GM23248 (cell line): ENCODE results near the gene RNF214. TPM values are rescaled to one million over a fixed set of nuclear protein-coding genes. Genes with fewer than 3 reads are reported as not detected.

Experiments
- DNase-seq: peaks from one replicate; pipeline ENCODE4 v3.0.0-alpha.2; 2015
- H2AFZ ChIP-seq: fragments of 200-600 bp; sonication (generic); 2 replicates; pipeline ENCODE4 v1.6.1; 2016; ENCODE audit warnings: antibody characterized with exemption
- H3F3A ChIP-seq: fragments of 200-600 bp; sonication (generic); 2 replicates; pipeline ENCODE4 v1.6.1; 2016; ENCODE audit warnings: mild to moderate bottlenecking, antibody characterized with exemption, mixed run types; ENCODE audit not compliant: insufficient read depth
- H3K27ac ChIP-seq: fragments of 200-600 bp; sonication (generic); 2 replicates; pipeline ENCODE4 v1.5.1; 2016; ENCODE audit warnings: mild to moderate bottlenecking
- H3K27me3 ChIP-seq: fragments of 200-600 bp; sonication (generic); replicated peaks from 2 replicates; pipeline ENCODE4 v1.6.1; 2016; ENCODE audit warnings: mild to moderate bottlenecking; ENCODE audit not compliant: insufficient read depth
- H3K36me3 ChIP-seq: fragments of 200-600 bp; sonication (generic); 2 replicates; pipeline ENCODE4 v1.6.1; 2016; ENCODE audit warnings: low read depth, mild to moderate bottlenecking
- H3K4me1 ChIP-seq: fragments of 200-600 bp; sonication (generic); 2 replicates; pipeline ENCODE4 v1.6.1; 2016; ENCODE audit warnings: mild to moderate bottlenecking; ENCODE audit not compliant: insufficient read depth
- H3K4me2 ChIP-seq: fragments of 200-600 bp; sonication (generic); one replicate; pipeline ENCODE4 v1.6.1; 2016; ENCODE audit warnings: mild to moderate bottlenecking; ENCODE audit not compliant: unreplicated experiment
- H3K4me3 ChIP-seq: fragments of 200-600 bp; sonication (generic); 2 replicates; pipeline ENCODE4 v1.5.1; 2016; ENCODE audit warnings: mild to moderate bottlenecking
- H3K79me2 ChIP-seq: fragments of 200-600 bp; sonication (generic); 2 replicates; pipeline ENCODE4 v1.6.1; 2016; ENCODE audit warnings: mild to moderate bottlenecking; ENCODE audit not compliant: insufficient read depth
- H3K9ac ChIP-seq: fragments of 200-600 bp; sonication (generic); 2 replicates; pipeline ENCODE4 v1.6.1; 2016; ENCODE audit warnings: mild to moderate bottlenecking
- H3K9me2 ChIP-seq: fragments of 200-600 bp; sonication (generic); 2 replicates; pipeline ENCODE4 v1.6.1; 2016; ENCODE audit warnings: mixed run types, mild to moderate bottlenecking, moderate library complexity; ENCODE audit not compliant: insufficient read depth
- H3K9me3 ChIP-seq: fragments of 200-600 bp; sonication (generic); one replicate; pipeline ENCODE4 v1.6.1; 2017; ENCODE audit warnings: low read depth
- H4K20me1 ChIP-seq: fragments of 200-600 bp; sonication (generic); 2 replicates; pipeline ENCODE4 v1.6.0; 2016; ENCODE audit not compliant: insufficient read depth
- EZH2 ChIP-seq: fragments of 200-600 bp; sonication (generic); IDR thresholded peaks from 2 replicates; pipeline ENCODE4 v1.6.1; 2018; ENCODE audit warnings: antibody characterized with exemption, mild to moderate bottlenecking; ENCODE audit not compliant: insufficient read depth, poor library complexity, severe bottlenecking
- EZH2phosphoT487 ChIP-seq: fragments of 200-600 bp; sonication (generic); IDR thresholded peaks from 2 replicates; pipeline ENCODE4 v1.6.1; 2018; ENCODE audit warnings: antibody characterized with exemption, moderate library complexity, mild to moderate bottlenecking, low read depth; ENCODE audit not compliant: insufficient read depth
- WGBS, 2 experiments: methylation state at CpG; one replicate each; pipeline ENCODE4 v1.1.6; 2015 to 2017; ENCODE audit warnings: low lambda C conversion rate in 2 of 2, low coverage in 1 of 2; ENCODE audit errors: missing lambda C conversion rate in 2 of 2; 5-methylcytosine and 5-hydroxymethylcytosine counted together
- in situ Hi-C: fragments of 300-500 bp; cut with MboI; formaldehyde crosslinking; loops from 2 replicates; pipeline ENCODE4 v1.15.0; 2020
- polyA plus RNA-seq: library from polyadenylated mRNA; unstranded; fragments of >200 nt; fragmentation: Nextera tagmentation; extraction: Ambion mirVana; gene quantifications from 2 replicates; pipeline ENCODE4 v1.2.1, GENCODE V29; 2016
- total RNA-seq: library from RNA; depleted of rRNA; stranded (reverse); fragments of >200 nt; shearing (Covaris generic); gene quantifications from 2 replicates; pipeline ENCODE4 v1.2.3, GENCODE V29; 2014

RNF214 gene
- total and polyA plus RNA-seq, 2 experiments from 2014 or later: 5.8 to 11.3 TPM

DNA sequence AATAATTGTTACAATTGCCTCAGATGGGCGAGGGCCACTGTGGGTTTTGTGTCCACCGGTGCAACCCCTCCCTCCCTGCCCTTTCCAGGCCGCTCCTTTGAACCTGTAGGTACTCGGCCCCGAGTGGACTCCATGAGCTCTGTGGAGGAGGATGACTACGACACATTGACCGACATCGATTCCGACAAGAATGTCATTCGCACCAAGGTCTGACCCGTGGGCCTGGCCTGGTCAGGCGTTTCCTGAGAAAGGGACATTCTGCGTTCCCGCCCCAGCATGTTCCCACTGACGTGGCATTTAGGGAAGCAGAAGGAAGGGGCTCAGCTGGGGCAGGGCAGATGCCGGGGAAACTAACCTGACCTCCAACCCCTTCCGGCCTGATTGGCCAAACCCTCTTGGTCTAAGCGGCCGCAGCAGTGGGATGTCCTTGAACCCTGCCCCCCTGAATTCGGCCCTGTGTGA, 43.8 kb upstream of the RNF214 start:
- no peaks in the 10 kb centered on the region; the same call in 1 of the 2 replicates for H3K36me3 ChIP-seq

DNA sequence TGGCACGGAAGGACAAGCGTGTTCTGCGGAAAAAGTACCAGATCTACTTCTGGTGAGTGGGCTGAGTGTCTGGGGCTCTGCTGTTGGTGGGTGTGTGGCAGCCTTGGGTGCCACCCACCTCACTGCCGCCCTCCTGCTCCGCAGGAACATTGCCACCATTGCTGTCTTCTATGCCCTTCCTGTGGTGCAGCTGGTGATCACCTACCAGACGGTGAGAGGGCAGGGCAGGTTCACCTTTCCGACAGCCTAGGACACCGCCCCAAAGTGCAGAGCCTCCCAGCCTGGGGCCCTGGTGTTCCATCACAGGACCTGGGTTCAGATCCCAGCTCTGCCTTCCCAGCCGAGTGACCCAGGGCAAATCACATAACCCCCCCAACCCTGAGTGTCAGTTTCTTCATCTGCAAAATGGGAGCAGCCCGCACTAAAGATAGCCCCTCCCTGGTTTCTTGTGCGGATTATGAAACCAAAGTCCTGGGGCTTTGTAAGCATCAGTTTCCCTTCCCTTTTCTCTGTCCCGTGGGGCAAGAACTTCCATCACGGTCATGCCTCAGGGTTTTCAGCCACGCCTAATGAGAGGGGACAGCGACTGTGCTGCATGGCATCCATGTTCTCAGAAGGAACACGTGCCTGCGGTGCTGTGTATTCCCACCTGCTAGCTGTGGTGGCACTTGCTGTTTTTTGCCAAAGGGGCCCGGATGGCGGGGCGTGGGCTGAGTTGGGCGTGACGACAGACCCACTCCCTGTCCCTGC, 43.1 kb upstream of the RNF214 start:
- H3K27me3 ChIP-seq: no peaks in the 10 kb centered on the region
- H3K27ac ChIP-seq: no peak overlapping the region
- H3K9ac ChIP-seq: no peak overlapping the region
- no peak overlapping the region for H3K4me2 ChIP-seq
- H3K79me2 ChIP-seq: no peaks in the 10 kb centered on the region
- no peaks in the 10 kb centered on the region; the same call in 1 of the 2 replicates for H3K36me3 ChIP-seq
- in situ Hi-C loops: no loop called here
- 94% methylated on average over 22 of the region's 22 CpGs for WGBS, 2 experiments
- no peak for TF ChIP-seq EZH2phosphoT487
- no peak for TF ChIP-seq EZH2
- H3K4me1 ChIP-seq: no peaks in the 10 kb centered on the region
- no peak overlapping the region for H3K4me3 ChIP-seq
- no peaks in the 10 kb centered on the region for H3K9me3 ChIP-seq
- DNase-seq: no peak
- no peaks in the 10 kb centered on the region for H3F3A ChIP-seq
- H4K20me1 ChIP-seq: no peaks in the 10 kb centered on the region
- no peak overlapping the region for H2AFZ ChIP-seq
- H3K9me2 ChIP-seq: no peaks in the 10 kb centered on the region

More for the DNA sequence above, 43.8 kb upstream of the RNF214 start:
- no peaks in the 10 kb centered on the region for H3K9me3 ChIP-seq
- H3K4me2 ChIP-seq: no peak overlapping the region
- no peaks in the 10 kb centered on the region for H3K27me3 ChIP-seq
- DNase-seq: no peak
- 87% methylated on average over 20 of the region's 20 CpGs for WGBS, 2 experiments
- H3K9ac ChIP-seq: no peak overlapping the region
- H3K27ac ChIP-seq: no peak overlapping the region
- no peak overlapping the region for H3K4me3 ChIP-seq
- no peak overlapping the region for H2AFZ ChIP-seq
- no peaks in the 10 kb centered on the region for H3K4me1 ChIP-seq
- H3F3A ChIP-seq: no peaks in the 10 kb centered on the region
- H3K9me2 ChIP-seq: no peaks in the 10 kb centered on the region
- no peaks in the 10 kb centered on the region for H3K79me2 ChIP-seq
- TF ChIP-seq EZH2phosphoT487: no peak
- no peak for TF ChIP-seq EZH2
- in situ Hi-C loops: no loop called here
- H4K20me1 ChIP-seq: no peaks in the 10 kb centered on the region

DNA sequence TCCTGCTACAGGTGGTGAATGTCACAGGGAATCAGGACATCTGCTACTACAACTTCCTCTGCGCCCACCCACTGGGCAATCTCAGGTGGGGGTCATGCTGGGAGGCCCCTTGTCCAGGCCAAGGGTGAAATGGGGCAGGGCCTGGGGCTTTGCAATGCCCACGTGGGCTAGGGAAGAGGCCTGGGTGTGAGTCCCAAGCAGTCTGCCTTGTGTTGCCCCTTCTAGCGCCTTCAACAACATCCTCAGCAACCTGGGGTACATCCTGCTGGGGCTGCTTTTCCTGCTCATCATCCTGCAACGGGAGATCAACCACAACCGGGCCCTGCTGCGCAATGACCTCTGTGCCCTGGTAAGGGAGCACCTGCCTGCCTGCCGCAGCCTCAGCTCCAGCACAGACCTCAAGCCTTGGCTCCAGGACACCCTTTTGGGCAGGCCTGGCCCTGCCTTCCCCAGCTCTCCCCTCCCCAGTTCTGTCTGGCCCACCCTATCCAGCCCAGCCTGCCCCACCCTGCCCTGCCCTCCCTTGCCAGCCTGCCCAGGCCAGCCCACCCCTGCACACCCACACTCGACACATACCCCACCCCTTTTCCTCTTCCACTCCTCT, 42.4 kb upstream of the RNF214 start:
- no peak overlapping the region for H3K27ac ChIP-seq
- TF ChIP-seq EZH2phosphoT487 (no peak), EZH2 (no peak)
- H3K27me3 ChIP-seq: no peaks in the 10 kb centered on the region
- no peak overlapping the region for H3K9ac ChIP-seq
- no peaks in the 10 kb centered on the region for H3K4me1 ChIP-seq
- no peaks in the 10 kb centered on the region for H3F3A ChIP-seq
- H3K4me2 ChIP-seq: no peak overlapping the region
- 81 to 84% methylated on average over 7 to 8 of the region's 8 CpGs for WGBS, 2 experiments
- no peaks in the 10 kb centered on the region for H3K79me2 ChIP-seq
- DNase-seq: no peak
- no peaks in the 10 kb centered on the region for H3K9me3 ChIP-seq
- in situ Hi-C loops: no loop called here
- no peaks in the 10 kb centered on the region for H3K9me2 ChIP-seq
- H4K20me1 ChIP-seq: no peaks in the 10 kb centered on the region
- no peak overlapping the region for H2AFZ ChIP-seq
- H3K36me3 ChIP-seq: no peaks in the 10 kb centered on the region; the same call in 1 of the 2 replicates
- no peak overlapping the region for H3K4me3 ChIP-seq

DNA sequence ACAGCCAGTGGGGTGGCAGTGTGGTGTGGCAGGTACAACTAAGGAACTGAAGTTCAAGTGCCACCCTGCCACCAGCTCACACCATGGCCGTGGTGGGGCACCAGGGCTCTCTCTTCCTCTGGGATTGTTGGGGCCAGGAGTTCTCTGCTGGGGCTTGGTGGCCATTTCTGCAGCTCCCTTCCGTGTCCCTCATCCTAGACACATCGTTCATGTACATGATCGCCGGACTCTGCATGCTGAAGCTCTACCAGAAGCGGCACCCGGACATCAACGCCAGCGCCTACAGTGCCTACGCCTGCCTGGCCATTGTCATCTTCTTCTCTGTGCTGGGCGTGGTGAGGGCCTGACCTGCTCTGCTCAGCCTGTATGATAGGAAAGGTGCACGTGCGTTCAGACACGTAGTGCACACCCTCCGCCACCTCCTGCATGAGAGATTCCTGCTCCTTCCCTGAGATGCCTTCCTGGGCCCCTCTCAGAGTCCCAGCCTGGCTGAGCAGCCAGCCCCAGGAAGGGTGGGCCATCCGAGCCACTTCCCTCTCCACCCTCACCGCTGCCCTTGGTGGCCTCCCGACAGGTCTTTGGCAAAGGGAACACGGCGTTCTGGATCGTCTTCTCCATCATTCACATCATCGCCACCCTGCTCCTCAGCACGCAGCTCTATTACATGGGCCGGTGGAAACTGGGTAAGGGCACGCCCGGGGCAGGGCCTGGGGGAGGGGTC, 40.6 kb upstream of the RNF214 start:
- H3K9me2 ChIP-seq: no peaks in the 10 kb centered on the region
- no peaks in the 10 kb centered on the region for H4K20me1 ChIP-seq
- TF ChIP-seq EZH2phosphoT487 (no peak), EZH2 (no peak)
- no peak overlapping the region for H3K4me3 ChIP-seq
- H3K79me2 ChIP-seq: no peaks in the 10 kb centered on the region
- H3K9ac ChIP-seq: no peak overlapping the region
- no peaks in the 10 kb centered on the region for H3K27me3 ChIP-seq
- H3K4me1 ChIP-seq: no peaks in the 10 kb centered on the region
- no peaks in the 10 kb centered on the region for H3F3A ChIP-seq
- H2AFZ ChIP-seq: no peak overlapping the region
- DNase-seq: no peak
- no peak overlapping the region for H3K27ac ChIP-seq
- no peaks in the 10 kb centered on the region; the same call in 1 of the 2 replicates for H3K36me3 ChIP-seq
- H3K4me2 ChIP-seq: no peak overlapping the region
- 94 to 97% methylated on average over 21 to 26 of the region's 26 CpGs for WGBS, 2 experiments
- in situ Hi-C loops: no loop called here
- no peaks in the 10 kb centered on the region for H3K9me3 ChIP-seq
